OCI-LY7 (cell line): ENCODE measurements around the gene VEPH1.

Experiments
- EZH2phosphoT487 ChIP-seq: fragments of 200-600 bp; sonication (generic); IDR thresholded peaks from 2 replicates; pipeline ENCODE4 v1.6.1; 2018; ENCODE audit warnings: low read depth, borderline replicate concordance, mild to moderate bottlenecking, mixed run types, antibody characterized with exemption, low read length, moderate library complexity, mixed read lengths
- TF ChIP-seq, protein P1 (sequence below): fragments of 200-600 bp; sonication (generic); conservative IDR thresholded peaks from 2 replicates; pipeline ENCODE4 v1.5.1; 2014; ENCODE audit warnings: mild to moderate bottlenecking, antibody characterized with exemption, low read length, moderate library complexity, mixed read lengths

- TF ChIP-seq, protein P1, sequence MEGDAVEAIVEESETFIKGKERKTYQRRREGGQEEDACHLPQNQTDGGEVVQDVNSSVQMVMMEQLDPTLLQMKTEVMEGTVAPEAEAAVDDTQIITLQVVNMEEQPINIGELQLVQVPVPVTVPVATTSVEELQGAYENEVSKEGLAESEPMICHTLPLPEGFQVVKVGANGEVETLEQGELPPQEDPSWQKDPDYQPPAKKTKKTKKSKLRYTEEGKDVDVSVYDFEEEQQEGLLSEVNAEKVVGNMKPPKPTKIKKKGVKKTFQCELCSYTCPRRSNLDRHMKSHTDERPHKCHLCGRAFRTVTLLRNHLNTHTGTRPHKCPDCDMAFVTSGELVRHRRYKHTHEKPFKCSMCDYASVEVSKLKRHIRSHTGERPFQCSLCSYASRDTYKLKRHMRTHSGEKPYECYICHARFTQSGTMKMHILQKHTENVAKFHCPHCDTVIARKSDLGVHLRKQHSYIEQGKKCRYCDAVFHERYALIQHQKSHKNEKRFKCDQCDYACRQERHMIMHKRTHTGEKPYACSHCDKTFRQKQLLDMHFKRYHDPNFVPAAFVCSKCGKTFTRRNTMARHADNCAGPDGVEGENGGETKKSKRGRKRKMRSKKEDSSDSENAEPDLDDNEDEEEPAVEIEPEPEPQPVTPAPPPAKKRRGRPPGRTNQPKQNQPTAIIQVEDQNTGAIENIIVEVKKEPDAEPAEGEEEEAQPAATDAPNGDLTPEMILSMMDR, result no peak
- no peak for TF ChIP-seq EZH2phosphoT487
These were observed 15.9 kb downstream of the VEPH1 start for GRCh38 chr3:157487339-157487738.
